HepG2 (cell line): ENCODE results near the gene NDRG2. TPM values are rescaled to one million over a fixed set of nuclear protein-coding genes. Genes with fewer than 3 reads are reported as not detected.

ENCODE experiments used
- CHD4 ChIP-seq: fragments of 200-600 bp; sonication (generic); IDR thresholded peaks from 2 replicates; pipeline ENCODE4 v1.7.0; 2017; ENCODE audit warnings: mild to moderate bottlenecking, low read length, borderline replicate concordance
- SOX6 ChIP-seq, 2 experiments: fragments of 450-650 bp in 1 of 2; sonication (generic) in 1 of 2; formaldehyde crosslinking in 1 of 2; IDR thresholded peaks; 2 replicates each; pipeline versions ENCODE4 v1.4.0 to v1.6.1; 2017 to 2020; ENCODE audit warnings: antibody characterized with exemption in 1 of 2, mild to moderate bottlenecking in 1 of 2, missing genetic modification reagents in 1 of 2
- ZC3H4 ChIP-seq: sonication (generic); formaldehyde crosslinking; IDR thresholded peaks from 2 replicates; pipeline ENCODE4 v1.4.0; 2020; ENCODE audit warnings: missing genetic modification reagents, borderline replicate concordance
- ZFY ChIP-seq: sonication (generic); formaldehyde crosslinking; IDR thresholded peaks from 2 replicates; pipeline ENCODE4 v1.4.0; 2020; ENCODE audit warnings: missing genetic modification reagents
- polyA plus RNA-seq, 8 experiments: library from polyadenylated mRNA; depleted of rRNA in 3 of 8; stranded (reverse) in 7 of 8; unstranded in 1 of 8; fragments of >200 nt; fragmentation: Illumina TruSeq in 4 of 8; extraction: Trizol in 4 of 8; gene quantifications; 2 replicates each; pipeline versions ENCODE4 v1.2.1 to v1.2.3, GENCODE V29; 2011 to 2016; ENCODE audit warnings: low read depth in 4 of 8, missing spikeins in 1 of 8, mixed read lengths in 1 of 8; ENCODE audit not compliant: insufficient read depth in 1 of 8
- total RNA-seq, 5 experiments: library from RNA; depleted of rRNA; stranded (reverse); fragments of >200 nt; fragmentation: Illumina TruSeq; extraction: Trizol; gene quantifications; 2 replicates each; pipeline ENCODE4 v1.2.3, GENCODE V29; 2016; ENCODE audit warnings: low read depth in 1 of 5
- TF ChIP-seq, protein P1 (sequence below), 2 experiments: sonication (generic) in 1 of 2; formaldehyde crosslinking in 1 of 2; IDR thresholded peaks; 2 replicates each; pipeline versions ENCODE4 v1.5.1 to v1.6.1; 2011 to 2020; ENCODE audit warnings: borderline replicate concordance in 1 of 2, low read depth in 1 of 2, low read length in 1 of 2, mild to moderate bottlenecking in 1 of 2, missing genetic modification reagents in 1 of 2, moderate library complexity in 1 of 2
- TF ChIP-seq, protein P2 (sequence below): sonication (generic); formaldehyde crosslinking; IDR thresholded peaks from 2 replicates; pipeline ENCODE4 v1.4.0; 2020; ENCODE audit warnings: mild to moderate bottlenecking, low read depth, missing genetic modification reagents
- TF ChIP-seq, protein P3 (sequence below): sonication (generic); formaldehyde crosslinking; conservative IDR thresholded peaks from 2 replicates; pipeline ENCODE4 v1.4.0; 2020; ENCODE audit warnings: mild to moderate bottlenecking, missing genetic modification reagents, moderate library complexity

NDRG2 gene
- total and polyA plus RNA-seq, 2 of the 13 experiments (the other 11 are each of a cell fraction or from before 2014, with no cell fraction given): 27.2 to 189 TPM

DNA sequence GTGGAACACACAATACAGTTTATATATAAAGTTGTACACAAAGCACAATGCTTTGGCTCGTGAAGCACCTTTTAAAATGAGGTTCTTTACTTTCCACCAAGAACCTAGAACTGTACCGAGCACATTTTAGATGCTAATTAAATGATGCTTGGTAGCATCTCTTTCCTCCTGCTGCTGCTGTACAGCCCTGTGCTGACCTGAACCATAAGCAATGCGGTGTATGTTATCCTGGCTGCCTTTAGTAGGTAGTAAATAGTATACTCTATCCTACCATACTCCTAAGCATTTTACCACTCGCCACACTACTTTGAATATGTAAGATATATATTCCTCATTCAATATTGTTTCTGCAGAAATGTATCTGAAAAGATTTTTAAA, 29.9 kb upstream of the NDRG2 start (continued):
- TF ChIP-seq, protein P1, sequence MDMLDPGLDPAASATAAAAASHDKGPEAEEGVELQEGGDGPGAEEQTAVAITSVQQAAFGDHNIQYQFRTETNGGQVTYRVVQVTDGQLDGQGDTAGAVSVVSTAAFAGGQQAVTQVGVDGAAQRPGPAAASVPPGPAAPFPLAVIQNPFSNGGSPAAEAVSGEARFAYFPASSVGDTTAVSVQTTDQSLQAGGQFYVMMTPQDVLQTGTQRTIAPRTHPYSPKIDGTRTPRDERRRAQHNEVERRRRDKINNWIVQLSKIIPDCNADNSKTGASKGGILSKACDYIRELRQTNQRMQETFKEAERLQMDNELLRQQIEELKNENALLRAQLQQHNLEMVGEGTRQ (IDR thresholded peaks at IDR 0.05; ENCODE audit: low read depth, low read length): no peak
- TF ChIP-seq, protein P1 (CRISPR knock-in tag; IDR thresholded peaks at IDR 0.05; ENCODE audit: borderline replicate concordance): no peak
- TF ChIP-seq, protein P2, sequence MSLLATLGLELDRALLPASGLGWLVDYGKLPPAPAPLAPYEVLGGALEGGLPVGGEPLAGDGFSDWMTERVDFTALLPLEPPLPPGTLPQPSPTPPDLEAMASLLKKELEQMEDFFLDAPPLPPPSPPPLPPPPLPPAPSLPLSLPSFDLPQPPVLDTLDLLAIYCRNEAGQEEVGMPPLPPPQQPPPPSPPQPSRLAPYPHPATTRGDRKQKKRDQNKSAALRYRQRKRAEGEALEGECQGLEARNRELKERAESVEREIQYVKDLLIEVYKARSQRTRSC (CRISPR knock-in tag): no peak
- TF ChIP-seq SOX6 (IDR thresholded peaks at IDR 0.05) (no peak), SOX6 (CRISPR knock-in tag; IDR thresholded peaks at IDR 0.05) (no peak), ZC3H4 (CRISPR knock-in tag) (peak; percentile 90), ZFY (CRISPR knock-in tag) (no peak), CHD4 (peak; percentile 10; the same call in 1 of the 2 replicates)
- TF ChIP-seq, protein P3, sequence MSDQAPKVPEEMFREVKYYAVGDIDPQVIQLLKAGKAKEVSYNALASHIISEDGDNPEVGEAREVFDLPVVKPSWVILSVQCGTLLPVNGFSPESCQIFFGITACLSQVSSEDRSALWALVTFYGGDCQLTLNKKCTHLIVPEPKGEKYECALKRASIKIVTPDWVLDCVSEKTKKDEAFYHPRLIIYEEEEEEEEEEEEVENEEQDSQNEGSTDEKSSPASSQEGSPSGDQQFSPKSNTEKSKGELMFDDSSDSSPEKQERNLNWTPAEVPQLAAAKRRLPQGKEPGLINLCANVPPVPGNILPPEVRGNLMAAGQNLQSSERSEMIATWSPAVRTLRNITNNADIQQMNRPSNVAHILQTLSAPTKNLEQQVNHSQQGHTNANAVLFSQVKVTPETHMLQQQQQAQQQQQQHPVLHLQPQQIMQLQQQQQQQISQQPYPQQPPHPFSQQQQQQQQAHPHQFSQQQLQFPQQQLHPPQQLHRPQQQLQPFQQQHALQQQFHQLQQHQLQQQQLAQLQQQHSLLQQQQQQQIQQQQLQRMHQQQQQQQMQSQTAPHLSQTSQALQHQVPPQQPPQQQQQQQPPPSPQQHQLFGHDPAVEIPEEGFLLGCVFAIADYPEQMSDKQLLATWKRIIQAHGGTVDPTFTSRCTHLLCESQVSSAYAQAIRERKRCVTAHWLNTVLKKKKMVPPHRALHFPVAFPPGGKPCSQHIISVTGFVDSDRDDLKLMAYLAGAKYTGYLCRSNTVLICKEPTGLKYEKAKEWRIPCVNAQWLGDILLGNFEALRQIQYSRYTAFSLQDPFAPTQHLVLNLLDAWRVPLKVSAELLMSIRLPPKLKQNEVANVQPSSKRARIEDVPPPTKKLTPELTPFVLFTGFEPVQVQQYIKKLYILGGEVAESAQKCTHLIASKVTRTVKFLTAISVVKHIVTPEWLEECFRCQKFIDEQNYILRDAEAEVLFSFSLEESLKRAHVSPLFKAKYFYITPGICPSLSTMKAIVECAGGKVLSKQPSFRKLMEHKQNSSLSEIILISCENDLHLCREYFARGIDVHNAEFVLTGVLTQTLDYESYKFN (CRISPR knock-in tag): peak; percentile 11
